ENCODE results near the gene CREG1.
"Not testable (repeated sequence)": the region's sequence is repeated elsewhere in the genome, so short reads cannot be mapped to it uniquely, and the experiment has no call there.

The CREG1 gene

GRCh38 chr1:167563579-167564246, 10.2 kb upstream of the CREG1 start:
- no peak for DNase-seq (ENCODE audit: low spot score)

GRCh38 chr1:167562702-167563101, 9.1 kb upstream of the CREG1 start:
- DNase-seq (ENCODE audit: low spot score), result no peak

GRCh38 chr1:167561753-167562152, 8.2 kb upstream of the CREG1 start:
- DNase-seq (ENCODE audit: low spot score), result no peak

- DNase-seq (ENCODE audit: low spot score), result peak; percentile 58
These were observed 2.6 kb upstream of the CREG1 start for GRCh38 chr1:167555971-167556714.

GRCh38 chr1:167555072-167555471, 1.5 kb upstream of the CREG1 start:
- DNase-seq (ENCODE audit: low spot score), result not testable (repeated sequence)

GRCh38 chr1:167554028-167554779, 642 bp upstream of the CREG1 start:
- no peak for DNase-seq (ENCODE audit: low spot score)

- DNase-seq (ENCODE audit: low spot score), result no peak
These were observed 2.2 kb downstream of the CREG1 start for GRCh38 chr1:167551362-167551761.

- DNase-seq (ENCODE audit: low spot score), result no peak
These were observed 5.3 kb downstream of the CREG1 start for GRCh38 chr1:167548059-167548932.

GRCh38 chr1:167546935-167547334, 6.6 kb downstream of the CREG1 start:
- no peak for DNase-seq (ENCODE audit: low spot score)

GRCh38 chr1:167545349-167545748, 8.2 kb downstream of the CREG1 start:
- DNase-seq (ENCODE audit: low spot score), result no peak

- DNase-seq (ENCODE audit: low spot score), result no peak
These were observed 9.0 kb downstream of the CREG1 start for GRCh38 chr1:167544447-167545093.

GRCh38 chr1:167543199-167543990, 10.2 kb downstream of the CREG1 start:
- no peak for DNase-seq (ENCODE audit: low spot score)

GRCh38 chr1:167542109-167543032, 11.2 kb downstream of the CREG1 start:
- DNase-seq (ENCODE audit: low spot score), result no peak

GRCh38 chr1:167541610-167542009, 12.0 kb downstream of the CREG1 start:
- no peak for DNase-seq (ENCODE audit: low spot score)

GRCh38 chr1:167541003-167541402, 12.6 kb downstream of the CREG1 start:
- no peak for DNase-seq (ENCODE audit: low spot score)

GRCh38 chr1:167538657-167539056, 14.9 kb downstream of the CREG1 start:
- DNase-seq (ENCODE audit: low spot score), result no peak

GRCh38 chr1:167533851-167534300, 19.7 kb downstream of the CREG1 start:
- DNase-seq (ENCODE audit: low spot score), result peak; percentile 77

- no peak for DNase-seq (ENCODE audit: low spot score)
These were observed 20.4 kb downstream of the CREG1 start for GRCh38 chr1:167532964-167533824.

Measured in HuH-7 (cell line).